GM23248 (cell line): ENCODE results near the gene SYT6.

Source experiments
- EZH2 ChIP-seq: fragments of 200-600 bp; sonication (generic); IDR thresholded peaks from 2 replicates; pipeline ENCODE4 v1.6.1; 2018; ENCODE audit warnings: antibody characterized with exemption, mild to moderate bottlenecking; ENCODE audit not compliant: insufficient read depth, poor library complexity, severe bottlenecking
- EZH2phosphoT487 ChIP-seq: fragments of 200-600 bp; sonication (generic); IDR thresholded peaks from 2 replicates; pipeline ENCODE4 v1.6.1; 2018; ENCODE audit warnings: antibody characterized with exemption, moderate library complexity, mild to moderate bottlenecking, low read depth; ENCODE audit not compliant: insufficient read depth

GRCh38 chr1:114092186-114093062 is 61.2 kb downstream of the SYT6 start:
- TF ChIP-seq EZH2phosphoT487 (no peak), EZH2 (no peak)
